ENCODE results near the gene MGAT4A.

The MGAT4A gene

DNA sequence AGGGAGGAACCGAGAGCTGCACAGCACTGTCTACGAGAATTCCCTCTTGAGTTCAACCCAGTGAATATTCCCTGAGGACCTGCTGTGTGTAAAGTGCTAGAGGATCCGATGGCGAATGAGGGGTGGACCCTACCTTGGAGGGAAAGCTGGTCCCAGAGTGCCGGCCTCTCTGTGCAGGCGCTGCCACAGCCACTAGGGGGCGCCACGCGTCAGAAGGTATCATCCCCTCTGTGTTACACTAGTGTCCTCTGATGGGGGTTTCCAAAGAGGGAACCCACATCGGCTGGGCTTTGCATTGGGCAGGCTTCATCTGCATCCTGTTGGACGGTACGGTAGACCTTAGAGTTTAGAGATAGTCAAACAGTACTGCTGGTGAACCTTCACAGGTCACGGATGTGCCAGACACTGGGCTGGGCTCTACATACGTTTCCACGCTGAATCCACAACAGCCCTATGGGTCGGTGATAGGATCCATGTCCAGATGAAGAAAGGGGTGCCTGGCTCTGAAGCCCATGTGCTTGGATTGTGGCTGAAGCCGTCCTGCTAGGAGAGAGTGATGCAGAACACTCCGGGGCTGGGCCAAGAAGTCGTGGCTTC lies 161.6 kb downstream of the MGAT4A start:
- peak; percentile 14 to 30 for DNase-seq
